Hepatocyte (in vitro differentiated cells): ENCODE results near the gene ADGB.

Source experiments
- EZH2 ChIP-seq: fragments of 200-600 bp; sonication (generic); IDR thresholded peaks from 2 replicates; pipeline ENCODE4 v1.6.1; 2016; ENCODE audit warnings: antibody characterized with exemption, mild to moderate bottlenecking, borderline replicate concordance
- EZH2phosphoT487 ChIP-seq: fragments of 200-600 bp; sonication (generic); IDR thresholded peaks from one replicate; pipeline ENCODE4 v1.6.1; 2018; ENCODE audit warnings: antibody characterized with exemption, mild to moderate bottlenecking, low read depth, moderate library complexity; ENCODE audit not compliant: unreplicated experiment, severe bottlenecking
- TF ChIP-seq, protein P1 (sequence below): fragments of 200-600 bp; sonication (generic); IDR thresholded peaks from 2 replicates; pipeline ENCODE4 v1.5.1; 2016; ENCODE audit warnings: antibody characterized with exemption, mild to moderate bottlenecking; ENCODE audit not compliant: poor library complexity

- TF ChIP-seq, protein P1, sequence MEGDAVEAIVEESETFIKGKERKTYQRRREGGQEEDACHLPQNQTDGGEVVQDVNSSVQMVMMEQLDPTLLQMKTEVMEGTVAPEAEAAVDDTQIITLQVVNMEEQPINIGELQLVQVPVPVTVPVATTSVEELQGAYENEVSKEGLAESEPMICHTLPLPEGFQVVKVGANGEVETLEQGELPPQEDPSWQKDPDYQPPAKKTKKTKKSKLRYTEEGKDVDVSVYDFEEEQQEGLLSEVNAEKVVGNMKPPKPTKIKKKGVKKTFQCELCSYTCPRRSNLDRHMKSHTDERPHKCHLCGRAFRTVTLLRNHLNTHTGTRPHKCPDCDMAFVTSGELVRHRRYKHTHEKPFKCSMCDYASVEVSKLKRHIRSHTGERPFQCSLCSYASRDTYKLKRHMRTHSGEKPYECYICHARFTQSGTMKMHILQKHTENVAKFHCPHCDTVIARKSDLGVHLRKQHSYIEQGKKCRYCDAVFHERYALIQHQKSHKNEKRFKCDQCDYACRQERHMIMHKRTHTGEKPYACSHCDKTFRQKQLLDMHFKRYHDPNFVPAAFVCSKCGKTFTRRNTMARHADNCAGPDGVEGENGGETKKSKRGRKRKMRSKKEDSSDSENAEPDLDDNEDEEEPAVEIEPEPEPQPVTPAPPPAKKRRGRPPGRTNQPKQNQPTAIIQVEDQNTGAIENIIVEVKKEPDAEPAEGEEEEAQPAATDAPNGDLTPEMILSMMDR = no peak
- TF ChIP-seq EZH2 (no peak), EZH2phosphoT487 (no peak)
Measured at GRCh38 chr6:146829792-146830565, 231.2 kb downstream of the ADGB start.
